IMR-90 (cell line): ENCODE data around the gene RNF166.

Experiments used
- BHLHE40 ChIP-seq: fragments of 150-350 bp; IDR thresholded peaks from 2 replicates; pipeline ENCODE4 v1.6.1; 2016; ENCODE audit warnings: mild to moderate bottlenecking, low read depth, low read length
- CTCF ChIP-seq: conservative IDR thresholded peaks from 2 replicates; pipeline ENCODE4 v1.5.1; 2012; ENCODE audit warnings: mild to moderate bottlenecking, low read depth, low read length, improper control_type of control experiment
- USF2 ChIP-seq: fragments of 150-350 bp; IDR thresholded peaks from 2 replicates; pipeline ENCODE4 v1.6.1; 2017; ENCODE audit warnings: mild to moderate bottlenecking, antibody characterized with exemption, low read length, low read depth

- no peak for TF ChIP-seq CTCF
- TF ChIP-seq BHLHE40, result no peak
- TF ChIP-seq USF2, result no peak
Observed at GRCh38 chr16:88686439-88687253, 19.6 kb downstream of the RNF166 start, which contains the start of gene SNAI3.
